Activated CD4-positive, alpha-beta T cell treated with anti-CD3 and anti-CD28 coated beads, Interleukin-2, amount 10 ng/mL, durations not matched to agents 24 days and 14 days (primary cell): ENCODE results near the gene SEC23IP. TPM values are rescaled to one million over a fixed set of nuclear protein-coding genes. Genes with fewer than 3 reads are reported as not detected.

Experiments used
- DNase-seq: peaks from one replicate; pipeline ENCODE4 v3.0.0; 2022
- H3K27ac Mint-ChIP-seq: one replicate; pipeline ENCODE4 v1.8.0; 2022; ENCODE audit warnings: mild to moderate bottlenecking, mixed read lengths
- H3K27me3 Mint-ChIP-seq: one replicate; pipeline ENCODE4 v1.8.0; 2022; ENCODE audit warnings: mixed read lengths
- H3K36me3 Mint-ChIP-seq: one replicate; pipeline ENCODE4 v1.8.0; 2022; ENCODE audit warnings: low read depth, mild to moderate bottlenecking, mixed read lengths
- H3K4me1 Mint-ChIP-seq: one replicate; pipeline ENCODE4 v1.8.0; 2021; ENCODE audit warnings: mixed read lengths
- H3K4me3 Mint-ChIP-seq: one replicate; pipeline ENCODE4 v1.8.0; 2022; ENCODE audit warnings: mild to moderate bottlenecking, moderate library complexity, mixed read lengths
- H3K9me3 Mint-ChIP-seq: one replicate; pipeline ENCODE4 v1.8.0; 2021; ENCODE audit warnings: mixed read lengths
- intact Hi-C: fragments of 100-400 bp; cut with micrococcal nuclease; formaldehyde crosslinking; loops from one replicate; pipeline ENCODE4 v1.15.1; 2023
- total RNA-seq: library from RNA; stranded (reverse); gene quantifications from 2 replicates; pipeline ENCODE4 v1.2.3, GENCODE V29; 2022

SEC23IP gene
- total RNA-seq: 78.0 and 90.3 TPM in 2 replicates

- peak within 1 kb of the TSS; percentile 95 for H3K27ac Mint-ChIP-seq
- H3K4me3 Mint-ChIP-seq: peak within 1 kb of the TSS; percentile 98
- intact Hi-C loops: loop anchor here (1.0 kb wide), 3 partner anchors 19 to 350 kb away; partner anchors contain the start of gene RGS10
- H3K36me3 Mint-ChIP-seq: peaks cover 24% of the 10 kb centered on the region
- H3K4me1 Mint-ChIP-seq: peaks cover 32% of the 10 kb centered on the region
- DNase-seq: peak; percentile 98
- peaks cover 2% of the 10 kb centered on the region for H3K27me3 Mint-ChIP-seq
- H3K9me3 Mint-ChIP-seq: peaks cover 4% of the 10 kb centered on the region
These were observed at the start of gene SEC23IP for GRCh38 chr10:119892188-119893065. Gene SEC23IP, plus strand, starts transcription at chr10:119892730. Its CDS starts 53 bp downstream, at chr10:119892783.

- no peak overlapping the region for H3K4me3 Mint-ChIP-seq
- no peaks in the 10 kb centered on the region for H3K9me3 Mint-ChIP-seq
- no peaks in the 10 kb centered on the region for H3K27me3 Mint-ChIP-seq
- H3K4me1 Mint-ChIP-seq: peaks cover 4% of the 10 kb centered on the region
- no peak overlapping the region for H3K27ac Mint-ChIP-seq
- peaks cover 67% of the 10 kb centered on the region for H3K36me3 Mint-ChIP-seq
- no peak for DNase-seq
- intact Hi-C loops: no loop called here
These were observed 46.9 kb upstream of the SEC23IP start for GRCh38 chr10:119845656-119846055.

- Mint-ChIP-seq H3K27me3 (no peaks in the 10 kb centered on the region), H3K4me1 (peaks cover 4% of the 10 kb centered on the region), H3K27ac (no peak overlapping the region), H3K9me3 (no peaks in the 10 kb centered on the region), H3K4me3 (no peak overlapping the region), H3K36me3 (peaks cover 51% of the 10 kb centered on the region)
- intact Hi-C loops: no loop called here
- DNase-seq: no peak
These were observed 43.3 kb upstream of the SEC23IP start for GRCh38 chr10:119849031-119849789.

GRCh38 chr10:119849944-119850343 is 42.6 kb upstream of the SEC23IP start:
- Mint-ChIP-seq H3K27me3 (no peaks in the 10 kb centered on the region), H3K4me3 (no peak overlapping the region), H3K4me1 (peaks cover 4% of the 10 kb centered on the region), H3K9me3 (no peaks in the 10 kb centered on the region), H3K27ac (peak overlapping the region; percentile 8), H3K36me3 (peaks cover 45% of the 10 kb centered on the region)
- no peak for DNase-seq
- intact Hi-C loops: no loop called here

GRCh38 chr10:119852277-119852676 is 40.3 kb upstream of the SEC23IP start:
- no peak overlapping the region for H3K27ac Mint-ChIP-seq
- H3K36me3 Mint-ChIP-seq: peaks cover 38% of the 10 kb centered on the region
- intact Hi-C loops: no loop called here
- no peaks in the 10 kb centered on the region for H3K27me3 Mint-ChIP-seq
- H3K4me3 Mint-ChIP-seq: no peak overlapping the region
- no peak for DNase-seq
- no peaks in the 10 kb centered on the region for H3K9me3 Mint-ChIP-seq
- no peaks in the 10 kb centered on the region for H3K4me1 Mint-ChIP-seq

- intact Hi-C loops: no loop called here
- no peak for DNase-seq
- Mint-ChIP-seq H3K36me3 (peaks cover 37% of the 10 kb centered on the region), H3K9me3 (no peaks in the 10 kb centered on the region), H3K27me3 (no peaks in the 10 kb centered on the region), H3K4me1 (no peaks in the 10 kb centered on the region), H3K4me3 (no peak overlapping the region), H3K27ac (no peak overlapping the region)
These were observed 39.7 kb upstream of the SEC23IP start for GRCh38 chr10:119852822-119853221.

- H3K4me3 Mint-ChIP-seq: no peak overlapping the region
- no peaks in the 10 kb centered on the region for H3K27me3 Mint-ChIP-seq
- H3K4me1 Mint-ChIP-seq: no peaks in the 10 kb centered on the region
- peaks cover 33% of the 10 kb centered on the region for H3K36me3 Mint-ChIP-seq
- intact Hi-C loops: no loop called here
- DNase-seq: no peak
- H3K27ac Mint-ChIP-seq: no peak overlapping the region
- no peaks in the 10 kb centered on the region for H3K9me3 Mint-ChIP-seq
These were observed 39.0 kb upstream of the SEC23IP start for GRCh38 chr10:119853574-119853973.

- H3K27me3 Mint-ChIP-seq: no peaks in the 10 kb centered on the region
- H3K9me3 Mint-ChIP-seq: no peaks in the 10 kb centered on the region
- H3K27ac Mint-ChIP-seq: no peak overlapping the region
- intact Hi-C loops: loop anchor here (5.0 kb wide), 1 partner anchor 251 kb away; no protein-coding TSS in a partner anchor
- peaks cover 24% of the 10 kb centered on the region for H3K36me3 Mint-ChIP-seq
- DNase-seq: no peak
- H3K4me3 Mint-ChIP-seq: no peak overlapping the region
- peaks cover 22% of the 10 kb centered on the region for H3K4me1 Mint-ChIP-seq
These were observed 34.5 kb upstream of the SEC23IP start for GRCh38 chr10:119858063-119858462.

GRCh38 chr10:119859420-119860258 is 32.9 kb upstream of the SEC23IP start:
- Mint-ChIP-seq H3K9me3 (no peaks in the 10 kb centered on the region), H3K4me3 (no peak overlapping the region), H3K27ac (peak overlapping the region; percentile 4), H3K27me3 (no peaks in the 10 kb centered on the region), H3K4me1 (peaks cover 28% of the 10 kb centered on the region), H3K36me3 (peaks cover 28% of the 10 kb centered on the region)
- peak; percentile 59 for DNase-seq
- intact Hi-C loops: loop anchor here (1.0 to 5.0 kb wide), 3 partner anchors 109 to 252 kb away; no protein-coding TSS in a partner anchor

GRCh38 chr10:119860866-119861607 is 31.5 kb upstream of the SEC23IP start:
- intact Hi-C loops: no loop called here
- no peaks in the 10 kb centered on the region for H3K9me3 Mint-ChIP-seq
- no peaks in the 10 kb centered on the region for H3K27me3 Mint-ChIP-seq
- H3K4me1 Mint-ChIP-seq: peaks cover 32% of the 10 kb centered on the region
- H3K4me3 Mint-ChIP-seq: no peak overlapping the region
- peaks cover 31% of the 10 kb centered on the region for H3K36me3 Mint-ChIP-seq
- no peak for DNase-seq
- no peak overlapping the region for H3K27ac Mint-ChIP-seq

GRCh38 chr10:119862524-119862923 is 30.0 kb upstream of the SEC23IP start:
- Mint-ChIP-seq H3K4me3 (no peak overlapping the region), H3K36me3 (peaks cover 27% of the 10 kb centered on the region)
- intact Hi-C loops: no loop called here

GRCh38 chr10:119863951-119864565 is 28.5 kb upstream of the SEC23IP start:
- Mint-ChIP-seq H3K27ac (no peak overlapping the region), H3K4me3 (no peak overlapping the region), H3K36me3 (peaks cover 31% of the 10 kb centered on the region), H3K4me1 (peaks cover 43% of the 10 kb centered on the region), H3K9me3 (no peaks in the 10 kb centered on the region), H3K27me3 (no peaks in the 10 kb centered on the region)
- intact Hi-C loops: no loop called here
- DNase-seq: no peak

More at GRCh38 chr10:119862524-119862923, 30.0 kb upstream of the SEC23IP start:
- no peaks in the 10 kb centered on the region for H3K27me3 Mint-ChIP-seq
- peaks cover 35% of the 10 kb centered on the region for H3K4me1 Mint-ChIP-seq
- DNase-seq: no peak
- no peak overlapping the region for H3K27ac Mint-ChIP-seq
- H3K9me3 Mint-ChIP-seq: no peaks in the 10 kb centered on the region
